ENCODE measurements around the gene DDX47. TPM values are rescaled to one million over a fixed set of nuclear protein-coding genes. Genes with fewer than 3 reads are reported as not detected.
A peak's percentile ranks its signal among the peaks of the same experiment; 100 is the strongest.
"Not testable (repeated sequence)": the region's sequence is repeated elsewhere in the genome, so short reads cannot be mapped to it uniquely, and the experiment has no call there.

DDX47 gene
- total and polyA plus RNA-seq, 7 donors, result 39.6 to 69.5 (median 50.4) TPM

GRCh38 chr12:12798480-12798879 lies 14.7 kb upstream of the DDX47 start:
- ATAC-seq (no peak), DNase-seq (no peak)
- H3K9me3 ChIP-seq, result no peaks in the 10 kb centered on the region
- no peak for TF ChIP-seq CTCF (IDR thresholded peaks at IDR 0.05)
- intact Hi-C loops (cut with DNase I), result loop anchor here in 1 of 2 donors (10.0 kb wide), 1 partner anchor 186 kb away; no protein-coding TSS in a partner anchor
- 82 to 100% (median 92%) methylated on average over 1 of the region's 1 CpG for WGBS, 3 donors
- no peak overlapping the region for H3K27ac ChIP-seq
- no peaks in the 10 kb centered on the region for H3K4me1 ChIP-seq
- H3K36me3 ChIP-seq (ENCODE audit: insufficient read depth in 1 of 2, low read depth in 1 of 2), result no peaks in the 10 kb centered on the region
- no peaks in the 10 kb centered on the region for H3K27me3 ChIP-seq (ENCODE audit: insufficient read depth in 3 of 3, low read length in 2 of 3)
- no peak overlapping the region for H3K4me3 ChIP-seq

- Histone ChIP-seq H3K27ac (no peak overlapping the region), H3K4me3 (no peak overlapping the region), H3K36me3 (ENCODE audit: insufficient read depth in 1 of 2, low read depth in 1 of 2) (no peaks in the 10 kb centered on the region), H3K9me3 (no peaks in the 10 kb centered on the region), H3K4me1 (no peaks in the 10 kb centered on the region), H3K27me3 (ENCODE audit: insufficient read depth in 3 of 3, low read length in 2 of 3) (no peaks in the 10 kb centered on the region)
- intact Hi-C loops (cut with DNase I), result loop anchor here in 1 of 2 donors (10.0 kb wide), 1 partner anchor 185 kb away; no protein-coding TSS in a partner anchor
- ATAC-seq (no peak), DNase-seq (no peak)
- no peak for TF ChIP-seq CTCF (IDR thresholded peaks at IDR 0.05)
- WGBS, 3 donors, result 66 to 94% (median 68%) methylated on average over 8 of the region's 8 CpGs
Measured at GRCh38 chr12:12799163-12799920, 13.8 kb upstream of the DDX47 start.

- no peaks in the 10 kb centered on the region for H3K4me1 ChIP-seq
- no peak for TF ChIP-seq CTCF (IDR thresholded peaks at IDR 0.05)
- no peak overlapping the region for H3K27ac ChIP-seq
- 85 to 95% (median 85%) methylated on average over 9 of the region's 9 CpGs for WGBS, 3 donors
- no peaks in the 10 kb centered on the region for H3K9me3 ChIP-seq
- ATAC-seq (no peak), DNase-seq (no peak)
- no peaks in the 10 kb centered on the region for H3K36me3 ChIP-seq (ENCODE audit: insufficient read depth in 1 of 2, low read depth in 1 of 2)
- no peak overlapping the region for H3K4me3 ChIP-seq
- intact Hi-C loops (cut with DNase I), result no loop called here
- no peaks in the 10 kb centered on the region for H3K27me3 ChIP-seq (ENCODE audit: insufficient read depth in 3 of 3, low read length in 2 of 3)
Measured at GRCh38 chr12:12800406-12801180, 12.6 kb upstream of the DDX47 start.

GRCh38 chr12:12801656-12802055 lies 11.5 kb upstream of the DDX47 start:
- intact Hi-C loops (cut with DNase I); ATAC-seq; H3K27me3 ChIP-seq (ENCODE audit: insufficient read depth in 3 of 3, low read length in 2 of 3); DNase-seq; H3K36me3 ChIP-seq (ENCODE audit: insufficient read depth in 1 of 2, low read depth in 1 of 2); H3K9me3 ChIP-seq; H3K4me1 ChIP-seq; H3K4me3 ChIP-seq; H3K27ac ChIP-seq: not testable (repeated sequence)
- WGBS, 3 donors, result 93 to 100% (median 98%) methylated on average over 3 to 4 of the region's 4 CpGs

GRCh38 chr12:12803186-12803585 lies 10.0 kb upstream of the DDX47 start:
- peak; percentile 36 to 58 for DNase-seq
- H3K4me1 ChIP-seq, result no peaks in the 10 kb centered on the region
- no peaks in the 10 kb centered on the region for H3K36me3 ChIP-seq (ENCODE audit: insufficient read depth in 1 of 2, low read depth in 1 of 2)
- H3K27ac ChIP-seq, result no peak overlapping the region
- H3K27me3 ChIP-seq (ENCODE audit: insufficient read depth in 3 of 3, low read length in 2 of 3), result no peaks in the 10 kb centered on the region
- whole genome bisulfite sequencing, 3 donors, result 32 to 44% (median 43%) methylated on average over 2 of the region's 2 CpGs
- ATAC-seq, result peak; percentile 73 to 89 (median 81)
- no peak for TF ChIP-seq CTCF (IDR thresholded peaks at IDR 0.05)
- intact Hi-C loops (cut with DNase I), result no loop called here
- no peak overlapping the region for H3K4me3 ChIP-seq
- no peaks in the 10 kb centered on the region for H3K9me3 ChIP-seq

Data from psoas muscle (tissue), 8 donors.